Hematopoietic multipotent progenitor cell treated with erythropoietin and hydrocortisone succinate and interleukin-3 and kit ligand, for 17 days (in vitro differentiated cells): ENCODE data around the gene PSRC1.

ENCODE experiments used
- DNase-seq: peaks from one replicate; pipeline ENCODE4 v3.0.0-alpha.2; 2015; ENCODE audit warnings: low spot score

Gene PSRC1

DNA sequence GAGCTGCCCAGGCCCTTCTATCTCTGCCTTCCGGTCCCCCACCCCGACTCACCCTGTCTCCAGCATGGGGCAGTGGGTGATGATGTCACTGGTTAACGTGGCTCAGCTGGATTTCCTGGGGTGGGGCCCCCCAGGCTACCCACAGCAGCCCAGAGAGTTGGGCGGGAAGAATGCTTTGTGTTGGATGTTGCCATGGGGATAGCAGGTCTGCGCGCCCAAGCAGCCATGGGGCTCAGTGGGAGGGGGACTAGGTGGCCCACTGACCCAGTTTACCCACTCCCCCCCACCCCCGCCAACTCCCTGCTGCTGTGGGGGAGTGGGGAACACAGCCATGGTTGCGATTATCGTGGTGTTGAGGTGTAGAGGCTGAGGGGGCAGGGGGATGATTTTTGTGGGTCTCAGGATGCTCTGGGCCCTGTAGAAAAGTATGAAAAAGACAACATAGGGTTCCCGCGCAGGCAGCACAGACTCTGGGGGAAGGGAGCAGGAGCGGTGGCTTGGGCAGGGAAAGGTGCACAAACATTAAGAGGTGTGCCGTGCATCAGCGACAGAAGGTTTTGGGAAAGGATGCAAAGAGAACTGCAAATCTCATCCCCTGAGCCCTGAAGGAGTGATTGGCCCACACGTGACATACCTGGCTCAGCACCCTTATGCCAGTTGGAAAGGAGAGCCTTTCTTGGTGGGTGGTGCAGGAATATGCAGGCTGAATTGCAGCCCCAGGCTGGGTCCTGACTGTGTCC lies 25.1 kb downstream of the PSRC1 start:
- DNase-seq: no peak

DNA sequence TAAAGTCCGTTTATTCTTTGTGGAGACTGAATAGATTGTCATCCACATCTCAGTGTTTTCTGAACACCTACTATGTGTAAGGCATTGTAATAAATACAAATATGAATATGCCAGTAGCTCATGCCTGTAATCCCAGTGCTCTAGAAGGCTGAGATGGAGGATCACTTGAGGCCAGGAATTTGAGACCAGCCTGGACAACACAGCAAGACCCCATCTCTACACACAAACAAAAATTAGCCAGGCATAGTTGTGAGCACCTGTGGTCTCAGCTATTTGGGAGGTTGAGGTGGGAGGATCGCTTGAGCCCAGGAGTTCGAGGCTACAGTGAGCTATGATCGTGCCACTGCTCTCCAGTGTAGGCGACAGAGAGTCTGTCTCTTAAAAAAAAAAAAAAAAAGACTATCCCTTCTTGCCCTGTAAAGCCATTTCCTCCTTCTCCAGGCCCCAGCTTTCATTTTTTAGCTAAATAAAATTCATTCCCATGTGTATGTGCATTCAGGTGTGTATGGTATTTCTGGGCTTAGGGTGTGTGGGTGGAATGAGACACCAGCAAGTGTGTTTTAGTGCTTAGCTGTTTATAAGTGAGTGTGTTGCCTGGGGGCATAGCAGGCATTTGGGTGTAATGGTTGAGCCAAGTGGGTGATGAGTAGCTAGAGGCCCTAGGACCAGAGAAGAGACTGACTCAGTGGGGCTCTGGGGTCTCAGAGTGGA lies 25.8 kb downstream of the PSRC1 start:
- no peak for DNase-seq

DNA sequence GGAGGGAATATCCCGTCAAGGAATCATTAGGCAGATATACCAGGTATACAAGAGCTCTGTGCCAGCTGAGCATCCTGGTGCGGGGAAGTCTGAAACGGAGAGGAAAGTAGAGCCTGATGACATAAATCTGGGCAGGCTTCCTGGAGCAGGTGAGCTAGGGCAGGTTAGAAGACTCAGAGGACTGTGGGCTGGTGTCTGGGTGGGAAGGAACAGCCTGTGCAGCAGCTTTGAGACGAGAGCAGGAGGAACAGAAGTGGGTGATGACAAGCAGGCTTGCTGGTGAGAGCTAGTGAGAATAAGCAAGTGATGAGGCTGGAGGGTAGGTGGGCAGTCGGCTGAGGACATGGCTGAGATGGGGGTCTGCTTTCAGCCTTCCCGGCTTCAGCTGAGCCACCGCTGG lies 26.9 kb downstream of the PSRC1 start:
- no peak for DNase-seq

DNA sequence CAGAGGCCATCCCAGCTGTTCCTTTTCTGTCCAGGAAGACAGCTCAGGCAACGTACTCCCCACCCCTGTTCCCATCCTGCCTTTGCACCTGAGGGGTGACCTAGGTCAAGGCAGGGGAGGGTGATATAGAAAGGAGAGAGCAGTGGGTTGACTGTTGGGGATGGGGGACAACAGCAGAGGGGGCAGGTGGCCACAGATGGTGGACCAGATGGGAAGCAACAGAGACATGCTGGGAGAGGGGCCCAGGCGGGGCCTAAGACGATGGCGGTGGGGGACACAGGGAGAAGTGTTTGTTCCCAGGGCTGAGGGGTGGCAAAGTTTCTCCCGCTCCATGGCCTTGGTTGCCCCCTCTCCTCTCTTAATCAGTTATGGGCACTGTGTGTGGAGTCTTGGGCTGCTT lies 27.3 kb downstream of the PSRC1 start:
- no peak for DNase-seq

DNA sequence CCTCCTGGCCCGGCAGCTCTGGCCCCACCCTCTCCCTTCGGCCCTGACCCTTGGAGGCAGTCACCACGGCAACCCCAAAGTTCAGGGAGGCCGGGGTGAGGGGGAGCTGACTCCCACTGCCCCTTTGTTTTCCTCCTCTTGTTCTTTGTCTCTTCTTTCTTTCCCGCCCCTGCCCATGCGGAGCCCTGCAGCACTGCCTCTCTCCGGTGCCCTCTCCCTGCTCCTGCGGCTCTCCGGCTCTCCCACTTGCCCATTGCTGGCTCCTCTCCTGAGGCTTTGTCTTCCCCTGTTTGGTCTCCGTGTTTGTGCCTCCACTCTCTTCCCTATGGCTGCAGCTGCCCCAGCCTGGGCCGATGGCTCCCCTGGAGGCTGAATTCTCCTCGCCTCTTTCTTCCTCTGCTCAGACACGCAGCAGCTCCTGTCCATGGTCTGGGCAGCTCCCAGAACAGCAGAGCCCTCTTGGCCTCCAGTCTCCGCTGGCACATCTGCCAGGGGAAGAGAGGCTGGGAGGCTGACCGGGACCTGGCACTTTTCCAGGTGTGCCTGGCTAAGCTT lies 27.8 kb downstream of the PSRC1 start:
- no peak for DNase-seq

DNA sequence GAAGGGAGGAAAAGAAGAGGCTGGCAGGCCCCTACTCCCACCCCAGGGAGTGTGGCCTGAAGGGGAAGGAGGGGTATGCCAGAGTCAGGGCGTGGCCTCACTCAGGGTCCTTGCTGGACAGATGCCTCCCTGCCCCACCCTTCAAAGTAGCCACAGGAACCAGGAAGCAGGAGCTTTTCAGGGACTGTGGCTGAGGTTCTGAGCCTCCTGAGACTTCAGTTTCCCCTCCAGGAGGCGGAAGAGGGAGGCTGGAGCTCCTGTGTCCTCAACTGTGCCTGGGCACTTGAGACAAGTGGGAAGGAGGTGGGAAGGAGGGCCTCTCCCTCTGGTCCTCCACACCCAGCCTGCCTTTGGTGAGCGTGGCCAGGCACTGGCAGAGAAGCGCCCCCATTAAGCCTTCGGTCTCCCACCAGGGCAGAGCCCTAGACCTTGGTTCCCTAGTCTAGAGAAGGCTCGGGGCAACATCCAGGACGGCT lies 28.3 kb downstream of the PSRC1 start:
- DNase-seq: no peak

DNA sequence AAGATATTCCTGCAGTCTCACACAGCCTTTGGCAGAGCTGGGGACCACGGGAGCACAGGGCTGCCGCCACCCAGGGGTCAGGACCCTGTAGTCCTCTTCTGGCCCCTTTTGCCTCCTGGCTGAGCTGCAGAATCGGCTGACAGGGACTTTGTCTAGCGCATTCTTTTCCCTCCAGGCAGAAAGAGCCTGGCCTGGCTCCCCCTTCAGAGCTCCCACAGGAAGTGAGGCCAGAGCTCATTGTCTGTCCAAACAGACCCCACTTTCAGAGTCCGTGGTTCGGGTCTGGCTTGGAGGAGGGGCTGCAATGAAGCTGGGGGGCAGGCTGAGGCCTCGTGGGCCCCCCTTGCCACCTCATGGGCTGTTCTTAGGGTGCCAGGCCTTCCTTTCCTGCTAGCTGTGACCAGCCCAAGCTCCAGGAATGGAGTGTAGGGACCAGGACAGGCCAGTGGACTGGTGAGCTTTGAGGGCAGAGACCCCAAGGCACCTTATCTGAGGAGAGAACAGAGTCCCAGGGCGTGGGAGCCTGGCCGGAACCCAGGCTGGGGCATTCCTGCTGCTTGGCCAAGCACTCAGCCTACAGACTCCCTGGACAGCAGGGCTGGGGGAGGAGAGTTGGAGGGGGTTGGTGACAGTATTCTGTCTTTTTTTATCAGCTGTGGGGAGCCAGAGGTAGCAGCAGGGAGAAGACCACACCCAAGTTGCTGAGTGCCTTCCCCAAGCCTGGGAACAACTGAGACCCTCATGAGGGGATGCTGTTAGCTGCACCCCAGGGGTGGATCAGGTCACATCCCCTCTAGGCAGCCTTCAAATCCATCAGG lies 28.9 kb downstream of the PSRC1 start:
- DNase-seq: no peak

DNA sequence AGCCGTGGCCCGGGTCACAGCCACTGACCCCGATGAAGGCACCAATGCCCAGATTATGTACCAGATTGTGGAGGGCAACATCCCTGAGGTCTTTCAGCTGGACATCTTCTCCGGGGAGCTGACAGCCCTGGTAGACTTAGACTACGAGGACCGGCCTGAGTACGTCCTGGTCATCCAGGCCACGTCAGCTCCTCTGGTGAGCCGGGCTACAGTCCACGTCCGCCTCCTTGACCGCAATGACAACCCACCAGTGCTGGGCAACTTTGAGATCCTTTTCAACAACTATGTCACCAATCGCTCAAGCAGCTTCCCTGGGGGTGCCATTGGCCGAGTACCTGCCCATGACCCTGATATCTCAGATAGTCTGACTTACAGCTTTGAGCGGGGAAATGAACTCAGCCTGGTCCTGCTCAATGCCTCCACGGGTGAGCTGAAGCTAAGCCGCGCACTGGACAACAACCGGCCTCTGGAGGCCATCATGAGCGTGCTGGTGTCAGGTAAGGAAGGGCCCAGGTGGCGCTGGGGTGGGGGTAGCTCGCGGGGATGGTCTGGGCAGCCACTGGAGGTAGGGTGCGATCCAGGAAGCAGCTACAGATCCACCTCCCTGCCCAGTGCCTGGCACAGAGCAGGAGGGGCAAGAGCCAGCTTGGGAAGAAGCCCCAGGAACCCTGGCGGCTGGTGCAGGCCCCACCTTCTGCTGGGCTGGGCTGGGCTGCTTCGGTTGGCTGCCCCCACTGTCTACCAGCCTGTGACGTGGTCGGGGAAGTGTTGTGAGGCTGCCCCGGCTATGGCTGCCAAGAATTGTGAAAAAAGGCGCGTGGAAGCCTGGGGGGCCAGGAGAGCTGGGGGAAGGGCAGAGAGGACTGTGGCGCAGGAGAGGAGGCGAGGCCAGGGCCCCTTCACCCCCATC lies 29.8 kb downstream of the PSRC1 start:
- no peak for DNase-seq

DNA sequence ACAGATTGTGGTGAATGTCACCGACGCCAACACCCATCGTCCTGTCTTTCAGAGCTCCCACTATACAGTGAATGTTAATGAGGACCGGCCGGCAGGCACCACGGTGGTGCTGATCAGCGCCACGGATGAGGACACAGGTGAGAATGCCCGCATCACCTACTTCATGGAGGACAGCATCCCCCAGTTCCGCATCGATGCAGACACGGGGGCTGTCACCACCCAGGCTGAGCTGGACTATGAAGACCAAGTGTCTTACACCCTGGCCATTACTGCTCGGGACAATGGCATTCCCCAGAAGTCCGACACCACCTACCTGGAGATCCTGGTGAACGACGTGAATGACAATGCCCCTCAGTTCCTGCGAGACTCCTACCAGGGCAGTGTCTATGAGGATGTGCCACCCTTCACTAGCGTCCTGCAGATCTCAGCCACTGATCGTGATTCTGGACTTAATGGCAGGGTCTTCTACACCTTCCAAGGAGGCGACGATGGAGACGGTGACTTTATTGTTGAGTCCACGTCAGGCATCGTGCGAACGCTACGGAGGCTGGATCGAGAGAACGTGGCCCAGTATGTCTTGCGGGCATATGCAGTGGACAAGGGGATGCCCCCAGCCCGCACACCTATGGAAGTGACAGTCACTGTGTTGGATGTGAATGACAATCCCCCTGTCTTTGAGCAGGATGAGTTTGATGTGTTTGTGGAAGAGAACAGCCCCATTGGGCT lies 30.6 kb downstream of the PSRC1 start:
- no peak for DNase-seq

DNA sequence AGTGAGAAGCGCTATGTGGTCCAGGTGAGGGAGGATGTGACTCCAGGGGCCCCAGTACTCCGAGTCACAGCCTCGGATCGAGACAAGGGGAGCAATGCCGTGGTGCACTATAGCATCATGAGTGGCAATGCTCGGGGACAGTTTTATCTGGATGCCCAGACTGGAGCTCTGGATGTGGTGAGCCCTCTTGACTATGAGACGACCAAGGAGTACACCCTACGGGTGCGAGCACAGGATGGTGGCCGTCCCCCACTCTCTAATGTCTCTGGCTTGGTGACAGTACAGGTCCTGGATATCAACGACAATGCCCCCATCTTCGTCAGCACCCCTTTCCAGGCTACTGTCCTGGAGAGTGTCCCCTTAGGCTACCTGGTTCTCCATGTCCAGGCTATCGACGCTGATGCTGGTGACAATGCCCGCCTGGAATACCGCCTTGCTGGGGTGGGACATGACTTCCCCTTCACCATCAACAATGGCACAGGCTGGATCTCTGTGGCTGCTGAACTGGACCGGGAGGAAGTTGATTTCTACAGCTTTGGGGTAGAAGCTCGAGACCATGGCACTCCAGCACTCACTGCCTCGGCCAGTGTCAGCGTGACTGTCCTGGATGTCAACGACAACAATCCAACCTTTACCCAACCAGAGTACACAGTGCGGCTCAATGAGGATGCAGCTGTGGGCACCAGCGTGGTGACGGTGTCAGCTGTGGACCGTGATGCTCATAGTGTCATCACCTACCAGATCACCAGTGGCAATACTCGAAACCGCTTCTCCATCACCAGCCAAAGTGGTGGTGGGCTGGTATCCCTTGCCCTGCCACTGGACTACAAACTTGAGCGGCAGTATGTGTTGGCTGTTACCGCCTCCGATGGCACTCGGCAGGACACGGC lies 31.4 kb downstream of the PSRC1 start:
- no peak for DNase-seq

DNA sequence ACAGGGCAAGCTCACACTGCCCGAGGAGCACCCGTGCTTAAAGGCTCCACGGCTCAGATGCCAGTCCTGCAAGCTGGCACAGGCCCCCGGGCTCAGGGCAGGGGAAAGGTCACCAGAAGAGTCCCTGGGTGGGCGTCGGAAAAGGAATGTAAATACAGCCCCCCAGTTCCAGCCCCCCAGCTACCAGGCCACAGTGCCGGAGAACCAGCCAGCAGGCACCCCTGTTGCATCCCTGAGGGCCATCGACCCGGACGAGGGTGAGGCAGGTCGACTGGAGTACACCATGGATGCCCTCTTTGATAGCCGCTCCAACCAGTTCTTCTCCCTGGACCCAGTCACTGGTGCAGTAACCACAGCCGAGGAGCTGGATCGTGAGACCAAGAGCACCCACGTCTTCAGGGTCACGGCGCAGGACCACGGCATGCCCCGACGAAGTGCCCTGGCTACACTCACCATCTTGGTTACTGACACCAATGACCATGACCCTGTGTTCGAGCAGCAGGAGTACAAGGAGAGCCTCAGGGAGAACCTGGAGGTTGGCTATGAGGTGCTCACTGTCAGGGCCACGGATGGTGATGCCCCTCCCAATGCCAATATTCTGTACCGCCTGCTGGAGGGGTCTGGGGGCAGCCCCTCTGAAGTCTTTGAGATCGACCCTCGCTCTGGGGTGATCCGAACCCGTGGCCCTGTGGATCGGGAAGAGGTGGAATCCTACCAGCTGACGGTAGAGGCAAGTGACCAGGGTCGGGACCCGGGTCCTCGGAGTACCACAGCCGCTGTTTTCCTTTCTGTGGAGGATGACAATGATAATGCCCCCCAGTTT lies 32.3 kb downstream of the PSRC1 start:
- DNase-seq: no peak

DNA sequence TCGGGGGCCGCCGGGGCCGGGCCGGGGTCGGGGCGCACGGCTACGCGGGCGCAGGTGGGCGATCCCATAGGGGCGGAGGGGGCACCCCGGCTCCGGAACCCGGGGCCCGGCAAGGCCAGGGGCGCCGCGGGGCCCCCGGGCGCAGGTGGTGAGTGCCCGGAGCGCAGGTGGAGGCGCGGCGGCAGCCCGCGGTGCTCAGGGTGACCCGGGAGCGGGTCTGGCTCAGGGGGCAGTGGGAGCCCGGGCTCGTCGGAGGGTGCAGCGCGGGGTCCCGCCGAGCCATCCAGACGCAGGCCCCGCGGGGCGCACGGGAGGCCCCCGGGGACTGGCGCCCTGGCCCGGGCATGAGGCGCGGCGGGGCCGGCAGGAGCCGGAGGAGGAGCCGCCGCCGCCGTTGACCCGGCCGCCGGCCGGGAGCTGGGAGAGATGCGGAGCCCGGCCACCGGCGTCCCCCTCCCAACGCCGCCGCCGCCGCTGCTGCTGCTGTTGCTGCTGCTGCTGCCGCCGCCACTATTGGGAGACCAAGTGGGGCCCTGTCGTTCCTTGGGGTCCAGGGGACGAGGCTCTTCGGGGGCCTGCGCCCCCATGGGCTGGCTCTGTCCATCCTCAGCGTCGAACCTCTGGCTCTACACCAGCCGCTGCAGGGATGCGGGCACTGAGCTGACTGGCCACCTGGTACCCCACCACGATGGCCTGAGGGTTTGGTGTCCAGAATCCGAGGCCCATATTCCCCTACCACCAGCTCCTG lies 33.1 kb downstream of the PSRC1 start:
- no peak for DNase-seq

DNA sequence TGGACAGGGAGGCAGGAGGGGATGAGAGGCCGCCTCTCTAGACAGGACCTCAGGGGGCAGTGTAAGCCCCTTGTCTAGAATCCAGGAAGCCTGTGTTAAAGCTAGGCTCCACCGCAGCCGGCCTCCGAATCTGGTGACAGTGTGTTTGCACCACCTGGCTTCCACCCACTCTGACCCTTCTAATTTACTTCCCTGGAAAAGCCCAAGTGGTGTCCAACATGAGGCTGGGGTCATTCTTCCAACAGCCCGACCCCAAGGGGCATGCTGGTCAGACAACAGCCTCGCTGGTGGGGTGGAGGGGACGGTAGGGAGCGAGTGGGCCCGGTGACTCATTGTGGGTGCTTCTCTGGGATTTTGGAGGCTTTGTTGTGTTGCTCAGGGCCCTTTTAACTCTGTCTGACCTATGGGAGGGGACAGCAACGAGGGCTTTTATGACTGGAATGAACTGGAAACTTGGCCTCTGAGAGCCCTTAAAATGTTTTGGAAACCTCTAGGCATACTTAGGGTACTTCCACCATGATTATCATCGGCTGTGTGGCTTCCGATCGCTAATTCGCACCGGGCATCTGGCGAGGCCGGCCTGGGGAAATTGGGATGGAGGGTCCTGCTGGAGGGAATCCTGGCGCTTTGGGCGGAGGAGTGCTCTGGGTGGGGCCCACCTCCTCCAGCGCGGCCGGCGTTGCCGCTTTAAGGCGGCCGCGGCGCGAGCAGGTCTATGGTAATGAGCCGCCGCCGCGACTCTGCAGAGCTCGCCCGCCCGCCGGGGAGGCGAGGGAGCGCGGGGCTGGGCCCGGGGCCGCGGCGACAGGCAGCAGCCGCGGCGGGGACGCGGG lies 33.9 kb downstream of the PSRC1 start, which contains the start of gene CELSR2:
Gene CELSR2 (plus strand): TSS at position 743 of the 833 bp plus-strand sequence. CDS start 541 bp downstream, outside the sequence.
- DNase-seq: no peak

DNA sequence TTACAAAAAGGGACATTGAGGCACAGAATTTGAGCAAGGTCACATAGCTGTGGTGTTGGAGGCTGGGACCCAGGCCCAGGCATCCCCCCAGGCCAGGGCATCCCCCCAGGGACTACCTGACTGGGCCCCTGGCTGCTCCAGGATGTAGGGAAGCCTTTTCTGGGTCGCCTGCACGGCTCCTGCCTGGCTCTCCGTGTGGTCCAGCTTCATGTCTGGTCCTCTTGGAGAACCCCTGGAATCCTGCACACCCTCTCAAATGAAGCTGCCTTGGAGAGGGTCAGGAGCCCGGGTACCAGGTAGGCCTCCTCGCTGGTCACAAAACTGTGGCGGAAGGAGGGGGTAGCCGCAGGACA lies 34.5 kb downstream of the PSRC1 start:
- DNase-seq: no peak

DNA sequence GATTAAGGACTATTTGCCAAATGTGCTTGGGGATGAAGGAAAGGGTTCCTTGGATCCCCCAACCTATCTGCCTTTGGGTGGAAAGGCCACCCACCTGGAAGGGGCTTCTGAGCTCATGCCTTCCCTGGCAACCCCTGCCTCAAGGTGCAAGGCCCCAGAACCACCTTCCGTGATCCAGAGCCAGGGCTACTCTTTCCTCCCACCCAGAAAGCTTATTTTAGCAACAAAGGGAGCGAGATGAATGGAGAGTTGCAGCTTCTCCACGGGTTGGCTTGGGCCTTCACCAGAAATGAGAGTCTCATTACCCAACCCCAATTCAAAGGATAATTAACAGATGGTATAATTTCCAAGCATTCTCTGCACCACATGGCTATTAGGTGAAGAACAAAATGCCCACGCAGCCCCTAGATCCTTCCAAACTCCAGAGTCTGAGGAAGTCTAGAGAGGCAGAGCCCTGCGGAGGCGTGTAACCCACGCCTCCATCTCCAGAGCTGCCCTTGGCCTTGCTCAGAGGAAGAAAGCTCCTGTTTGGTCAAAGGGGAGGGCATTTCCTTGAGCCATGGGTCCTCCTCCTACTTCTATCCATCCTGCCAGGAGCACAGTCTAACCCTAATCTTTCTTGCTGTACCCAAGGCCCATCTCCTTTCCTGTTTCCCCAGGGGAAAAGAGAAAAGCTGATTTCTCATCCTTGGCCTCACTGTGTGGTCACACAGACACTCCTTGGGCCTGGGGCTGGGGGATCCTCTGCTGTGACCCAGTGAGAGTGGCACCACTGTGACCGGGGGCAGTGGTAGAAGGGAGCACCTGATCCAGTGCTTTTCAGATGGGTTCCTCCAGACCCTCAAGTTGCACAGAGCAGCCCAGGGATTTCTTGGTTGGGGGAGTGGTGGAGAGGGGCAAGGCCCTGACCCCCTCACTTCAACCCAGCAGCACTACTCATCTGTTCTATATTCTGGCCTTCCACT lies 35.3 kb downstream of the PSRC1 start:
- no peak for DNase-seq

DNA sequence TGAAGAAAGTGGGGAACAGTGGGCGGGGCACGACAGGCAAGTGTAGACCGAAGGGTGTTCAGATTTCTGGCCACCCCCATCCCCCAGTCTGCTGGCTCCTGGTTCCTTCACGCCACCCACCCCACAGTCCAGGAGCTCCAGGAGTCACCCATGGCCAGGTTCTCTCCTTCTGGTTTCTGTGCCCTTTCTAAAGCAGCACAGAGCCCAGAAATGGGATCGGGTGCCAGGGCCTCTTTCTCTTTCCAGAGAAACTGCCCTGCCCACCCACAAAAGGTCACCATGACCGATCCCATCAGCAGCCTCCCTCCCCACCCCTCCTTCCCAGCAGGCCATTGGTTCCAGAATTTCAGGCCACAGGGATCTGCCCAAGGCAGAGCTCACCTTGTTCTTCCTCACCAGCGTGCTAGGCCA lies 36.8 kb downstream of the PSRC1 start:
- no peak for DNase-seq
